ENCODE data around the gene FETUB.

DNA sequence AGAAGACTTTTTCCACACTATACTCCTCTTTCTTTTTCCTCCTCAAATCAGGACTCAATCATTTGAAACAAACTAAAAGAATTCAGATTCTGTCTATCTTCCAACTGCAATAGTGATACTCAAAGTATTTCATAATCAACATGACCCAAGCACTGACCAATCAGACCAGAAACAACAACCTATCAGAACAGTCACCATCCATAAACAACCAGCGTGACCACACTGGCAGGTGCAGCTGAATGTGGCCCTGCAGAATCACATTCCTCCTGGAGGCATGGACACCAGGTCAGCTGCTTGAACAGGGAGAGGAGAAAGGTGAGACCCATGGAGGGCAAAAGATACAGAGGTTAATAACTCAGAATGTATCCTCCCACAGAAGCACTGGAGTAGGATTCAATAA lies 39.0 kb downstream of the FETUB start:
- TF ChIP-seq, protein P1, sequence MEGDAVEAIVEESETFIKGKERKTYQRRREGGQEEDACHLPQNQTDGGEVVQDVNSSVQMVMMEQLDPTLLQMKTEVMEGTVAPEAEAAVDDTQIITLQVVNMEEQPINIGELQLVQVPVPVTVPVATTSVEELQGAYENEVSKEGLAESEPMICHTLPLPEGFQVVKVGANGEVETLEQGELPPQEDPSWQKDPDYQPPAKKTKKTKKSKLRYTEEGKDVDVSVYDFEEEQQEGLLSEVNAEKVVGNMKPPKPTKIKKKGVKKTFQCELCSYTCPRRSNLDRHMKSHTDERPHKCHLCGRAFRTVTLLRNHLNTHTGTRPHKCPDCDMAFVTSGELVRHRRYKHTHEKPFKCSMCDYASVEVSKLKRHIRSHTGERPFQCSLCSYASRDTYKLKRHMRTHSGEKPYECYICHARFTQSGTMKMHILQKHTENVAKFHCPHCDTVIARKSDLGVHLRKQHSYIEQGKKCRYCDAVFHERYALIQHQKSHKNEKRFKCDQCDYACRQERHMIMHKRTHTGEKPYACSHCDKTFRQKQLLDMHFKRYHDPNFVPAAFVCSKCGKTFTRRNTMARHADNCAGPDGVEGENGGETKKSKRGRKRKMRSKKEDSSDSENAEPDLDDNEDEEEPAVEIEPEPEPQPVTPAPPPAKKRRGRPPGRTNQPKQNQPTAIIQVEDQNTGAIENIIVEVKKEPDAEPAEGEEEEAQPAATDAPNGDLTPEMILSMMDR (conservative IDR thresholded peaks at IDR 0.05) = no peak
- TF ChIP-seq ZFX (IDR thresholded peaks at IDR 0.05) = no peak

Data from C4-2B (cell line).